ENCODE measurements around the gene AFAP1. TPM values are rescaled to one million over a fixed set of nuclear protein-coding genes. Genes with fewer than 3 reads are reported as not detected.

AFAP1 gene
- total and polyA plus RNA-seq, 2 of the 4 experiments (the other 2 are of a cell fraction): 48.2 to 80.9 TPM

DNA sequence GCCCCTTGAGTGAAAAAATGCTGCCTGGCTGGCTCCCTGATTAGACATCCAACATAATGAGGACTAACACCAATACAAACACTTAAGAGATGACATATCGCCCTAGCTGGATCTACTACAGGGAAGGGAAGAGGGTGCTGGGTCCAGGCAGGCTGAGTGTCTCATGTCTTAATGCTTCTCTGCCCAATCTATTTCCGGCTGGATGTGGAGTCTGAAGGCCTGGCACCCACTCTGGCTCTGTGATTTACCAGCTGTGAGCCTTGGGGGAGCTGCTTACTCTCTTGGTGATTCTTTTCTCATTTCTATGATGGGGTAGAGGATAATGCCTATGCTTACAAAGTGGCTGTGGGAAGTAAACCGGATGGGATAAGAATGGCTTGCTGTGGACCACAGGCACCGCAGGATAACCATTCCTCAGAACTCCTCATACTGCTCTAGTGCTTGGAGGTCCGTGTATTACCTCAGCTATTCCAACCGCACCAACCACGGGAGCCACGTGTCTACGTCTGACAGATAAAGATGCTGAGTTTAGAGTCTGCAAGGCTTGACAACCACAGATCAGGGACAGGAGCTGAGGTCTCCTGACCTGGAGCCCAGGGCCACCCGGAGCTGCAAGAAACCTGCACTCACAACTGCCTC, 161.7 kb downstream of the AFAP1 start (continued):
- no peak for TF ChIP-seq SMC3 (IDR thresholded peaks at IDR 0.05; ENCODE audit: low read depth, low read length)

DNA sequence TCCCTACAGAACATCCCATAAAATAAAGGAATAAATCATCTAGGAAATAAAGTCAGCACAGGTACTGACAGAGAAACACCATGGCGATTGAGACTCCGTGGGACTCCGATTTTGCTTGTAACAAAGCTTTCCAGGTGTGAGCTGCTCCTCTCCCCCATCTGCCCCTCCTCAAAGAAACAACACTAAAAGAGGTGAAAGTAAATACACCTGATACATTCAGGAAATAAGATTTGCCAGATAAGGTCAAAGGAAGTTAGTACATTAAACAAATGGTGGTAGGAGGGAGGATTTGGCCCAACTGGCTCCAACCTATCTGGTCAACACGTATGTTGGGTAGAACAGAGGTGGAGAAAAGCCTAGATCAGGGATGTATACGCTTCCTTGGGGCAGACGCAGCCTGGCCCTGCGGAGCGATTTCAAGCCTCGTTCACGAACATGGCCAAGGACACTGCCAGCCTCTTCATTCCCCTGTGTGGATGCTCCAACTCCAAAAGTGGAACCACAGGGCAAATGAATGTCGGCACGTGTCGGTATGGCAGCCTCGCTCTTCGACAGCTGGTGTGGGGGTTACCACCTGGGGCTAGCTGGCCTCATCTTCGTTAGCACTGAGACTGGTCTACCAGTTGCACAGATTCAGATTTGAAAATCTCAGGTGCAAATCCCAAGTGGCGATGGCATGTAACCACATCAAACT, 162.5 kb downstream of the AFAP1 start:
- Histone ChIP-seq H2AK9ac (replicated peaks; ENCODE audit: low read depth, low read length, poor library complexity) (peak overlapping the region; percentile 62), H3K4me1 (ENCODE audit: control insufficient read depth, insufficient read depth, low read length) (peaks cover 22% of the 10 kb centered on the region), H2BK20ac (ENCODE audit: low read depth, low read length) (no peak overlapping the region), H2BK120ac (ENCODE audit: low read depth, low read length) (no peak overlapping the region), H3K56ac (ENCODE audit: extremely low read depth, insufficient read depth, low read length) (no peak overlapping the region), H3K9me1 (ENCODE audit: insufficient read depth, low read length) (peaks cover 6% of the 10 kb centered on the region; the same call in 1 of the 2 replicates), H2AFZ (replicated peaks; ENCODE audit: low read length, poor library complexity) (no peak overlapping the region), H3K27ac (ENCODE audit: insufficient read depth, low read length) (no peak overlapping the region), H3K36me3 (ENCODE audit: control insufficient read depth, insufficient read depth, low read length) (peaks cover 70% of the 10 kb centered on the region), H4K5ac (ENCODE audit: low read depth, low read length) (no peak overlapping the region), H3K23ac (ENCODE audit: low read depth, low read length) (no peak overlapping the region), H3K4me3 (ENCODE audit: insufficient read depth, low read depth, low read length) (no peak overlapping the region), H2AK5ac (ENCODE audit: low read depth, low read length) (no peak overlapping the region), H4K8ac (ENCODE audit: low read depth in 2 of 2, low read length in 2 of 2) (no peak overlapping the region), H2BK15ac (ENCODE audit: low read depth, low read length) (no peak overlapping the region), H3K4ac (ENCODE audit: low read depth, low read length) (no peak overlapping the region), H3K79me1 (ENCODE audit: low read depth in 1 of 2, low read length in 2 of 2) (peaks cover 34 to 83% of the 10 kb centered on the region in 2 experiments), H2BK5ac (ENCODE audit: low read depth, low read length, poor library complexity, severe bottlenecking) (no peak overlapping the region), H3K14ac (replicated peaks; ENCODE audit: low read depth, low read length) (no peak overlapping the region), H3K9me3 (ENCODE audit: control insufficient read depth, insufficient read depth, low read length) (no peaks in the 10 kb centered on the region), H4K91ac (ENCODE audit: insufficient read depth, low read depth, low read length) (no peak overlapping the region), H3K27me3 (ENCODE audit: control insufficient read depth, insufficient read depth, low read length) (no peaks in the 10 kb centered on the region), H3K4me2 (ENCODE audit: low read depth, low read length) (no peak overlapping the region), H3K18ac (ENCODE audit: low read depth, low read length) (no peak overlapping the region), H3K9ac (ENCODE audit: low read depth, low read length) (no peak overlapping the region), H4K20me1 (ENCODE audit: insufficient read depth, low read length) (peaks cover 47% of the 10 kb centered on the region)
- WGBS, 2 experiments (ENCODE audit: extremely low coverage in 2 of 2, insufficient read length in 1 of 2): 98% methylated on average over 8 of the region's 17 CpGs; no CpG with 5 or more reads in 1 of the 2 experiments
- TF ChIP-seq NFE2L2 (IDR thresholded peaks at IDR 0.05; ENCODE audit: low read depth, low read length) (no peak), POLR2A (IDR thresholded peaks at IDR 0.05; ENCODE audit: low read depth, low read length) (no peak), SMC3 (IDR thresholded peaks at IDR 0.05; ENCODE audit: low read depth, low read length) (no peak)
- in situ Hi-C loops (cut with MboI; ENCODE audit: low sequenced_read_pairs): no loop called here
- DNase-seq (no peak), ATAC-seq (ENCODE audit: low read depth) (no peak)
- intact Hi-C loops (cut with micrococcal nuclease): no loop called here
- POLR2A ChIA-PET (ENCODE audit: unreplicated experiment): no interaction called here
- CTCF ChIA-PET: no interaction called here
- dilution Hi-C loops (cut with HindIII; ENCODE audit: low sequenced_read_pairs, unreplicated experiment): no loop called here
- no TSS peak for BruUV-seq (replicated peaks)

Measured in IMR-90 (cell line).